Omental fat pad (tissue), 4 donors: Measurements from ENCODE around the gene DHX35. TPM values are rescaled to one million over a fixed set of nuclear protein-coding genes. Genes with fewer than 3 reads are reported as not detected.
A peak's percentile ranks its signal among the peaks of the same experiment; 100 is the strongest.

Experiments
- ATAC-seq: fragments of 150-250 bp; one replicate; pipeline ENCODE4 v1.9.1; 2016; ENCODE audit warnings: mild to moderate bottlenecking, moderate library complexity; ENCODE audit not compliant: low FRiP score
- DNase-seq: peaks from one replicate; pipeline ENCODE4 v3.0.0-alpha.2; 2019; ENCODE audit warnings: low spot score
- total RNA-seq, 4 donors: library from RNA; depleted of rRNA; stranded (reverse); fragments of >200 nt; gene quantifications; one replicate each; pipeline ENCODE4 v1.1.0, GENCODE V29; 2016
- TF ChIP-seq, protein P1 (sequence below), 3 donors: fragments of 450-650 bp; IDR thresholded peaks; one replicate each; pipeline ENCODE4 v1.5.1; 2016 to 2017; ENCODE audit warnings: antibody characterized with exemption in 3 of 3, mild to moderate bottlenecking in 3 of 3, moderate library complexity in 2 of 3

DHX35 gene
- total RNA-seq, 4 donors from 2014 or later: 13.3 to 18.1 (median 15.5) TPM

DNA sequence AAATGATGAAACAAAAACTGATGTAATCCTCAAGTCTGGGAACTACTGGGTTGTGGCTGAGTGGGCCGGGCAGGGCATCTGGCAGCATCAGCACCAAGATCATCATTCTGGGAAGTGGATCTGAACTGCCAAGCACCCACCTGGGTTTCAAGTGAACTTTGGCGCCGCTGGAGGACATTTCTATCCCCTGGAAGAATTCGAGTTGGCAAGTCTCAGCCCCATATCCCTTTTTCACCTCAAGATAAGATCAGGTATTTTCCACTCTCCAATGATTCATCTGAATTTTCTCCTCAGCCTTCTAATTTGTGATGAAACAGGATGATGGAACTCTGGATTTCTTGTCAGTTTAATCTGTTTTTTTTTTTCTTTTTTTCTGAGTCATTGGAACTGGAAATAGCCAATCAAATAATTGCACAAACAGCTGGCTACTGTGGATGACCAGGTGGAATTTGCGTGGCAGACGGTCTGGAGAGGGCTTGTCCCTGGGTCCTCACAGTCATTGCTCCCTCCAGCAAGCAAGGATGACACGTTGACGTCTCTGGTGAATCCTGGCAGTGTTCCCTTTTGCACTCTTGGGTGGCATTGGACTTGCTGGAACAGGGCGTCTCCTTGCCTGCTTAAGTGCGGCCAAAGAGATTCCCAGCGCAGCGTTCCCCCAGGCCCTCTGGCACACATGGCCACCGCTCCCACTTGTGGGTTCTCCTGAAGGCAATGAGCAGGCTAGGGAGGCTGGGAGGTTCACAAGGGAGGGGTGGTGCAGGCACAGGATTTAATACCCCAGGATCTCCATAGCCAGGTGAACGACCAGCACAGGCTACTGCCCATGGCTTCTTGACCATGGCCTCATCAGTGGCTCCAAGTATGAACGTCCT, 80.4 kb downstream of the DHX35 start:
- ATAC-seq (peak; percentile 67), DNase-seq (no peak)

DNA sequence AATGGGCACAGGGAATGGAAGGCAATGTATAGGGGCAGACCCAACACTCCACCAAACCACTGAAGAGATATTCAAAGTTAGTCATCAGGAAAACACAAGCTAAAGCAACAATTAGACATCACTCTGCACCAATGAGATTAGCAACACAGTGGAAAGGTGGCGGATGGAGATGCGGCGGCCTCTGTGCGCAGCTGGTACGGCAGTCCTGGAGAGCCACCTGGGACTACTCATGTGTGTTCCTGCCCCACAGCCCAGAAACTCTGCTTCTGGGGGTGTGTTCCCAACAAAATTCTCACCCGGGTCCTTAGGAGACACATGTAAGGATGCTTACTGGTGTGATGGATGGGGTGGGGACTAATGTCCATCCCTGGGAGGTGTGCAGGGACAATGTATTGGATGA, 82.4 kb downstream of the DHX35 start:
- DNase-seq (no peak), ATAC-seq (no peak)
- TF ChIP-seq, protein P1, sequence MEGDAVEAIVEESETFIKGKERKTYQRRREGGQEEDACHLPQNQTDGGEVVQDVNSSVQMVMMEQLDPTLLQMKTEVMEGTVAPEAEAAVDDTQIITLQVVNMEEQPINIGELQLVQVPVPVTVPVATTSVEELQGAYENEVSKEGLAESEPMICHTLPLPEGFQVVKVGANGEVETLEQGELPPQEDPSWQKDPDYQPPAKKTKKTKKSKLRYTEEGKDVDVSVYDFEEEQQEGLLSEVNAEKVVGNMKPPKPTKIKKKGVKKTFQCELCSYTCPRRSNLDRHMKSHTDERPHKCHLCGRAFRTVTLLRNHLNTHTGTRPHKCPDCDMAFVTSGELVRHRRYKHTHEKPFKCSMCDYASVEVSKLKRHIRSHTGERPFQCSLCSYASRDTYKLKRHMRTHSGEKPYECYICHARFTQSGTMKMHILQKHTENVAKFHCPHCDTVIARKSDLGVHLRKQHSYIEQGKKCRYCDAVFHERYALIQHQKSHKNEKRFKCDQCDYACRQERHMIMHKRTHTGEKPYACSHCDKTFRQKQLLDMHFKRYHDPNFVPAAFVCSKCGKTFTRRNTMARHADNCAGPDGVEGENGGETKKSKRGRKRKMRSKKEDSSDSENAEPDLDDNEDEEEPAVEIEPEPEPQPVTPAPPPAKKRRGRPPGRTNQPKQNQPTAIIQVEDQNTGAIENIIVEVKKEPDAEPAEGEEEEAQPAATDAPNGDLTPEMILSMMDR (IDR thresholded peaks at IDR 0.05): no peak

More for the DNA sequence above, 80.4 kb downstream of the DHX35 start:
- TF ChIP-seq, protein P1 (IDR thresholded peaks at IDR 0.05): no peak

DNA sequence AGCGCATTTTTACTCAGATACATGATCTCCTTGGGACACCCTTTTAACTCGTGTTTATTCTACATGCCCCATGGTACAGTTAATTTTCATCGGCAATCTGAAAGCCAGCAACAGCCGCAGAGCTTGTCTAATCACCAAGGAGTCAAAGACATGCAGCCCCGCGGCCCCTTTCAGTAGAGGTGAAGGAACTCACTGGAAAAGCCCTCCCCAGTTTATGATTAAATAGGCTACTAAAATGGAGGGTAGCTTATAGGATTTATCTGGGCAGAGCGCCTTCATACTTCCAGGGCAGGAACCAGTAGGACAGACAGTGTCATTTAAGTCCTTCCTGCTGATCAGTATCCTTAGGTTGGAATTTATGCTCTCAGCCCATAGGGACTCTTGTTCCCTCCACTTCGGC, 83.5 kb downstream of the DHX35 start:
- TF ChIP-seq, protein P1 (IDR thresholded peaks at IDR 0.05): no peak

GRCh38 chr20:39047417-39047985, 85.4 kb downstream of the DHX35 start:
- ATAC-seq (peak; percentile 6), DNase-seq (no peak)
- TF ChIP-seq, protein P1 (IDR thresholded peaks at IDR 0.05): no peak

More for the DNA sequence above, 83.5 kb downstream of the DHX35 start:
- DNase-seq: no peak
- no peak for ATAC-seq

GRCh38 chr20:39048000-39048696, 86.0 kb downstream of the DHX35 start:
- TF ChIP-seq, protein P1 (IDR thresholded peaks at IDR 0.05): peak in 2 of 3 donors; percentile 8 to 78
- peak; percentile 47 for DNase-seq
- ATAC-seq: peak; percentile 72

GRCh38 chr20:39049148-39049547, 87.0 kb downstream of the DHX35 start:
- DNase-seq (no peak), ATAC-seq (no peak)
- TF ChIP-seq, protein P1 (IDR thresholded peaks at IDR 0.05): no peak
